ENCODE measurements around the gene MSI2.

DNA sequence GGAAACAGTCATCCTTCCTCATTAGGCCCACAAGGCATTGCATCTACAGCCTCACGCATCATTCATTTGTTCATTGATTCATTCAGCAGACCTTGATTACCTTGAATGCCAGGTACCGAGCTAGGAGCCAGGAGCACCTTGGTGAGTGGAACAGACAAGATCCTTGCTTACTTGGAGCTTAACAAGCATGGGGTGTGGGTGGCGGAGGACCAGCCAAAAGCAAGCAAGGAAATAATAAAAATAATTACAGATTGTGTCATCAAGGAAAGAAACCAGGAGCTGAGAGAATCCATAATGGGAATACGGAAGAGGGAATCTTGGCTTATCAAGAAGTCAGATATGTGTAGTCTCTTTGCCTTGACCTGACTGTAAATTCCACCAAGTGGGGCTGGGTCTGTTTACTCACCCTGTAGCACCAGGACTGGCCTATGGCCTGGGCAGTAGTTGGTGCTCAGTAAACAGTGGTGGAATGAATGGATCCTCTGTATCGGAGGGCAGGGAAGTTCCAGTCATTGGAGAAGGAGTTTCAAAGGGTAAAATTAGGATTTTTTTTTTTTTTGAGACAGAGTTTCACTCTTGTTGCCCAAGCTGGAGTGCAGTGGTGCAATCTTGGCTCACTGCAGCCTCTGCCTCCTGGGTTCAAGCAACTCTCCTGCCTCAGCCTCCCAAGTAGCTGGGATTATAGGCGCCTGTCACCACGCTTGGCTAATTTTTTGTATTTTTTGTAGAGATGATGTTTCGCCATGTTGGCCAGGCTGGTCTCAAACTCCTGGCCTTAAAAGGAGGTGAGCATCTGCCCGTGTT, 157.7 kb downstream of the MSI2 start:
- no peak for TF ChIP-seq POLR2A (IDR thresholded peaks at IDR 0.05)
- TF ChIP-seq EP300 (IDR thresholded peaks at IDR 0.05): no peak
- TF ChIP-seq, protein P1, sequence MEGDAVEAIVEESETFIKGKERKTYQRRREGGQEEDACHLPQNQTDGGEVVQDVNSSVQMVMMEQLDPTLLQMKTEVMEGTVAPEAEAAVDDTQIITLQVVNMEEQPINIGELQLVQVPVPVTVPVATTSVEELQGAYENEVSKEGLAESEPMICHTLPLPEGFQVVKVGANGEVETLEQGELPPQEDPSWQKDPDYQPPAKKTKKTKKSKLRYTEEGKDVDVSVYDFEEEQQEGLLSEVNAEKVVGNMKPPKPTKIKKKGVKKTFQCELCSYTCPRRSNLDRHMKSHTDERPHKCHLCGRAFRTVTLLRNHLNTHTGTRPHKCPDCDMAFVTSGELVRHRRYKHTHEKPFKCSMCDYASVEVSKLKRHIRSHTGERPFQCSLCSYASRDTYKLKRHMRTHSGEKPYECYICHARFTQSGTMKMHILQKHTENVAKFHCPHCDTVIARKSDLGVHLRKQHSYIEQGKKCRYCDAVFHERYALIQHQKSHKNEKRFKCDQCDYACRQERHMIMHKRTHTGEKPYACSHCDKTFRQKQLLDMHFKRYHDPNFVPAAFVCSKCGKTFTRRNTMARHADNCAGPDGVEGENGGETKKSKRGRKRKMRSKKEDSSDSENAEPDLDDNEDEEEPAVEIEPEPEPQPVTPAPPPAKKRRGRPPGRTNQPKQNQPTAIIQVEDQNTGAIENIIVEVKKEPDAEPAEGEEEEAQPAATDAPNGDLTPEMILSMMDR (IDR thresholded peaks at IDR 0.05): no peak
- TF ChIP-seq POLR2AphosphoS5 (IDR thresholded peaks at IDR 0.05): no peak

All from sigmoid colon (tissue), 4 donors.